GM23338 (cell line): ENCODE measurements around the gene ZNF516.

Experiments used
- EZH2 ChIP-seq: fragments of 200-600 bp; sonication (generic); IDR thresholded peaks from one replicate; pipeline ENCODE4 v1.8.0; 2017; ENCODE audit warnings: antibody characterized with exemption, mild to moderate bottlenecking, low read depth; ENCODE audit not compliant: unreplicated experiment
- TF ChIP-seq, protein P1 (sequence below), 2 experiments: fragments of 200-600 bp in 1 of 2; sonication (generic) in 1 of 2; conservative IDR thresholded peaks; 2 replicates each; pipeline versions ENCODE4 v1.5.1 to v1.6.1; 2016 to 2017; ENCODE audit warnings: antibody characterized with exemption in 2 of 2, low read depth in 2 of 2, mild to moderate bottlenecking in 2 of 2, moderate library complexity in 1 of 2

DNA sequence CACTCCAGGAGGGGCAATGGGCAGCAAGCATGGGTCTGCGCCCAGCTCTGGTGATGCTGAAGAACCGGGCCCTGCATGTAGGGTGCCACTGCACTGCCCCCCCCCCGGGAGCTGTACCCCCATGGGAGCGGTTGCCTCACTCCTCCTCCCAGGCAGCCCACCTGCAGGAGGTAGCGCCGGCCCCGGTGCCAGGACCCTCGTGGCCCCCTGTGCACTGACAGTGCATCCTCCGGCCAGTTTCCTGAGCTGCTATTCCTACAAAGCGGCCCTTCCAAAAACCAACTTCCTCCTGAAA lies 109.4 kb downstream of the ZNF516 start:
- TF ChIP-seq EZH2, result no peak
- TF ChIP-seq, protein P1, sequence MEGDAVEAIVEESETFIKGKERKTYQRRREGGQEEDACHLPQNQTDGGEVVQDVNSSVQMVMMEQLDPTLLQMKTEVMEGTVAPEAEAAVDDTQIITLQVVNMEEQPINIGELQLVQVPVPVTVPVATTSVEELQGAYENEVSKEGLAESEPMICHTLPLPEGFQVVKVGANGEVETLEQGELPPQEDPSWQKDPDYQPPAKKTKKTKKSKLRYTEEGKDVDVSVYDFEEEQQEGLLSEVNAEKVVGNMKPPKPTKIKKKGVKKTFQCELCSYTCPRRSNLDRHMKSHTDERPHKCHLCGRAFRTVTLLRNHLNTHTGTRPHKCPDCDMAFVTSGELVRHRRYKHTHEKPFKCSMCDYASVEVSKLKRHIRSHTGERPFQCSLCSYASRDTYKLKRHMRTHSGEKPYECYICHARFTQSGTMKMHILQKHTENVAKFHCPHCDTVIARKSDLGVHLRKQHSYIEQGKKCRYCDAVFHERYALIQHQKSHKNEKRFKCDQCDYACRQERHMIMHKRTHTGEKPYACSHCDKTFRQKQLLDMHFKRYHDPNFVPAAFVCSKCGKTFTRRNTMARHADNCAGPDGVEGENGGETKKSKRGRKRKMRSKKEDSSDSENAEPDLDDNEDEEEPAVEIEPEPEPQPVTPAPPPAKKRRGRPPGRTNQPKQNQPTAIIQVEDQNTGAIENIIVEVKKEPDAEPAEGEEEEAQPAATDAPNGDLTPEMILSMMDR (conservative IDR thresholded peaks at IDR 0.05; ENCODE audit: low read depth in 2 of 2), result no peak
